ENCODE results near the gene BPIFB1. TPM values are rescaled to one million over a fixed set of nuclear protein-coding genes. Genes with fewer than 3 reads are reported as not detected.

The BPIFB1 gene
- total and polyA plus RNA-seq, 9 of the 15 experiments (the other 6 are each of a cell fraction or from before 2014, with no cell fraction given): not detected

GRCh38 chr20:33298391-33298790 lies 15.4 kb downstream of the BPIFB1 start:
- ChIA-PET POLR2A (no interaction called here), CTCF (ENCODE audit: low intra/inter-chr PET ratio) (interaction anchor here (0.8 to 2.7 kb wide), 3 partner anchors 202 to 396 kb away, joined by 3 to 14 read pairs (median 4); no protein-coding TSS in a partner anchor)
- DNase-seq (ENCODE audit: extremely low read depth in 1 of 4, low spot score in 3 of 4): no peak
- no peaks in the 10 kb centered on the region for H3K36me3 ChIP-seq (ENCODE audit: control insufficient read depth, insufficient read depth, low read length)
- no peak overlapping the region for H3K9ac ChIP-seq (ENCODE audit: insufficient read depth in 1 of 2, low read depth in 2 of 2, low read length in 2 of 2)
- no peak for FAIRE-seq
- no peak overlapping the region for H2AFZ ChIP-seq (ENCODE audit: low read depth, low read length)
- no peaks in the 10 kb centered on the region for H3K79me2 ChIP-seq (ENCODE audit: control insufficient read depth, insufficient read depth, low read length)
- BruUV-seq (replicated peaks): no TSS peak
- TF ChIP-seq, protein P1, sequence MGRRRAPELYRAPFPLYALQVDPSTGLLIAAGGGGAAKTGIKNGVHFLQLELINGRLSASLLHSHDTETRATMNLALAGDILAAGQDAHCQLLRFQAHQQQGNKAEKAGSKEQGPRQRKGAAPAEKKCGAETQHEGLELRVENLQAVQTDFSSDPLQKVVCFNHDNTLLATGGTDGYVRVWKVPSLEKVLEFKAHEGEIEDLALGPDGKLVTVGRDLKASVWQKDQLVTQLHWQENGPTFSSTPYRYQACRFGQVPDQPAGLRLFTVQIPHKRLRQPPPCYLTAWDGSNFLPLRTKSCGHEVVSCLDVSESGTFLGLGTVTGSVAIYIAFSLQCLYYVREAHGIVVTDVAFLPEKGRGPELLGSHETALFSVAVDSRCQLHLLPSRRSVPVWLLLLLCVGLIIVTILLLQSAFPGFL (CRISPR knock-in tag; IDR thresholded peaks at IDR 0.05): no peak
- TF ChIP-seq KLF1 (tag; IDR thresholded peaks at IDR 0.05) (no peak), ZNF174 (CRISPR knock-in tag; IDR thresholded peaks at IDR 0.05) (no peak), ZFP36 (IDR thresholded peaks at IDR 0.05; ENCODE audit: low read depth, low read length, partially characterized antibody) (no peak), ELK3 (CRISPR knock-in tag; IDR thresholded peaks at IDR 0.05) (no peak), ARID3B (CRISPR knock-in tag; IDR thresholded peaks at IDR 0.05; ENCODE audit: borderline replicate concordance) (no peak), BACH1 (tag; IDR thresholded peaks at IDR 0.05) (no peak), CEBPZ (IDR thresholded peaks at IDR 0.05; ENCODE audit: borderline replicate concordance, low read depth, low read length) (no peak), FOXA3 (CRISPR knock-in tag; conservative IDR thresholded peaks at IDR 0.05 in 1 of 2, IDR thresholded peaks at IDR 0.05 in 1 of 2) (no peak), HLTF (IDR thresholded peaks at IDR 0.05) (no peak), ZBTB7A (IDR thresholded peaks at IDR 0.05; ENCODE audit: borderline replicate concordance, control insufficient read depth, low read depth, low read length) (no peak)
- H3K4me3 ChIP-seq: no peak overlapping the region
- 34% methylated on average over 10 of the region's 11 CpGs for WGBS (ENCODE audit: insufficient coverage, low coverage, missing lambda C conversion rate)
- peaks cover 0 to 3% of the 10 kb centered on the region in 2 experiments; a peak in 1 of 5 replicates for H3K4me1 ChIP-seq (replicated peaks in 1 of 2; ENCODE audit: control insufficient read depth in 2 of 2, insufficient read depth in 2 of 2, low read length in 2 of 2)
- H3K27me3 ChIP-seq (ENCODE audit: control insufficient read depth in 2 of 2, insufficient read depth in 2 of 2, low read length in 2 of 2): peaks cover 11 to 38% of the 10 kb centered on the region in 2 experiments
- no peak overlapping the region for H3K4me2 ChIP-seq (ENCODE audit: insufficient read depth, low read length)
- no peak for ATAC-seq
- intact Hi-C loops (cut with micrococcal nuclease) (loop anchor here (5.0 to 10.0 kb wide), 3 partner anchors 64 to 396 kb away; partner anchors contain the start of gene BPIFA1), in situ Hi-C loops (cut with MboI) (loop anchor here (10.0 kb wide), 1 partner anchor 204 kb away; no protein-coding TSS in a partner anchor)
- no peak overlapping the region for H3K27ac ChIP-seq (ENCODE audit: extremely low read depth, low read depth, low read length)
- H3K9me1 ChIP-seq (ENCODE audit: control insufficient read depth, insufficient read depth, low read length): no peaks in the 10 kb centered on the region
- H3K9me3 ChIP-seq (replicated peaks; ENCODE audit: control insufficient read depth, insufficient read depth, low read depth, low read length): no peaks in the 10 kb centered on the region
- peaks cover 4% of the 10 kb centered on the region; the same call in 1 of the 2 replicates for H4K20me1 ChIP-seq (replicated peaks; ENCODE audit: control insufficient read depth, insufficient read depth, low read length)

Measured in K562 (cell line).